ENCODE measurements around the gene ZNF662. TPM values are rescaled to one million over a fixed set of nuclear protein-coding genes. Genes with fewer than 3 reads are reported as not detected.

The ZNF662 gene
- total RNA-seq, 4 donors from 2014 or later: 1.2 to 8.9 (median 6.0) TPM

GRCh38 chr3:42900226-42901072 is 5.5 kb upstream of the ZNF662 start:
- no peaks in the 10 kb centered on the region for H3K9me3 ChIP-seq
- TF ChIP-seq, protein P1, sequence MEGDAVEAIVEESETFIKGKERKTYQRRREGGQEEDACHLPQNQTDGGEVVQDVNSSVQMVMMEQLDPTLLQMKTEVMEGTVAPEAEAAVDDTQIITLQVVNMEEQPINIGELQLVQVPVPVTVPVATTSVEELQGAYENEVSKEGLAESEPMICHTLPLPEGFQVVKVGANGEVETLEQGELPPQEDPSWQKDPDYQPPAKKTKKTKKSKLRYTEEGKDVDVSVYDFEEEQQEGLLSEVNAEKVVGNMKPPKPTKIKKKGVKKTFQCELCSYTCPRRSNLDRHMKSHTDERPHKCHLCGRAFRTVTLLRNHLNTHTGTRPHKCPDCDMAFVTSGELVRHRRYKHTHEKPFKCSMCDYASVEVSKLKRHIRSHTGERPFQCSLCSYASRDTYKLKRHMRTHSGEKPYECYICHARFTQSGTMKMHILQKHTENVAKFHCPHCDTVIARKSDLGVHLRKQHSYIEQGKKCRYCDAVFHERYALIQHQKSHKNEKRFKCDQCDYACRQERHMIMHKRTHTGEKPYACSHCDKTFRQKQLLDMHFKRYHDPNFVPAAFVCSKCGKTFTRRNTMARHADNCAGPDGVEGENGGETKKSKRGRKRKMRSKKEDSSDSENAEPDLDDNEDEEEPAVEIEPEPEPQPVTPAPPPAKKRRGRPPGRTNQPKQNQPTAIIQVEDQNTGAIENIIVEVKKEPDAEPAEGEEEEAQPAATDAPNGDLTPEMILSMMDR (IDR thresholded peaks at IDR 0.05): no peak
- H3K4me1 ChIP-seq: no peaks in the 10 kb centered on the region
- no peak for DNase-seq
- H3K36me3 ChIP-seq: no peaks in the 10 kb centered on the region
- H3K4me3 ChIP-seq: no peak overlapping the region
- no peak overlapping the region for H3K27ac ChIP-seq
- H3K27me3 ChIP-seq: no peaks in the 10 kb centered on the region

DNA sequence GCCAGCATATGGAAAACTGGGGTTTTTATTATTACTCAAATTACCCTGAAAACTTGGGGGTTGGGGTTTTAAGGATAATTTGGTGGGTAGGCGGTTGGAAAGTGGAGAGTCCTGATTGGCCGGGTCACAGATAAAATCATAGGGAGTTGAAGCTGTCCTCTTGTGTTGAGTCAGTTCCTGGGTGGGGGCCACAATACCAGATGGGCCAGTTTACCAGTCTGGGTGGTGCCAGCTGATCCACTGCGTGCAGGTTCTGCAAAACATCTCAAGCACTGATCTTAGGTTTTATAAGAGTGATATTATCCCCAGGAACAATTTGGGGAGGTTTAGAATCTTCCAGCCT is 4.9 kb upstream of the ZNF662 start:
- DNase-seq: no peak
- no peaks in the 10 kb centered on the region for H3K27me3 ChIP-seq
- TF ChIP-seq POLR2A (IDR thresholded peaks at IDR 0.05): no peak
- TF ChIP-seq, protein P1 (IDR thresholded peaks at IDR 0.05): no peak
- H3K4me1 ChIP-seq: no peaks in the 10 kb centered on the region
- H3K27ac ChIP-seq: no peak overlapping the region
- no peak overlapping the region for H3K4me3 ChIP-seq
- no peaks in the 10 kb centered on the region for H3K36me3 ChIP-seq
- no peaks in the 10 kb centered on the region for H3K9me3 ChIP-seq

DNA sequence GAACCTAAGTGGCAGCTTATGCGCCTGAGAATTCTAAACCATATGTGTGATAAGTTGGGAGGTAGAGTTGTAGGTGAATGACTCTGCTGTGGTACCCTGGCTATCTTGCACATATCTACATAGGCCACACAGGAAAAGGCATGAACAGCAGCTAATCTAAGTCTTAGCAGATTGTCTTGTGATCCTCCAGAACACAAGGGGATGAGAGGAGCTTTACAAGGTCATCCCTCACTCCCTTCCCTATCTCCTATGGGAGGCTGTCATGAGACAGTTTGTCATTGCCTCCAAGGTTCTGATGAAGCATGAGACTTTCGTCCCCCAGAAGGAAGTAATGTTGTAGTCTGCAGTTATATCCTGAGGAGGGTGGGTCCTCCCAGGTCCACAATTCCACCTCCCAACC is 3.7 kb upstream of the ZNF662 start:
- H3K4me1 ChIP-seq: peaks cover 0 to 4% (median 0%) of the 10 kb centered on the region in 4 donors
- no peaks in the 10 kb centered on the region for H3K27me3 ChIP-seq
- TF ChIP-seq, protein P1 (IDR thresholded peaks at IDR 0.05): no peak
- no peak for TF ChIP-seq POLR2A (IDR thresholded peaks at IDR 0.05)
- no peaks in the 10 kb centered on the region for H3K36me3 ChIP-seq
- H3K27ac ChIP-seq: no peak overlapping the region
- DNase-seq: no peak
- H3K4me3 ChIP-seq: no peak overlapping the region
- no peaks in the 10 kb centered on the region for H3K9me3 ChIP-seq

- peaks cover 0 to 4% (median 0%) of the 10 kb centered on the region in 4 donors for H3K4me1 ChIP-seq
- H3K9me3 ChIP-seq: no peaks in the 10 kb centered on the region
- no peak for DNase-seq
- H3K4me3 ChIP-seq: no peak overlapping the region
- no peak overlapping the region for H3K27ac ChIP-seq
- H3K36me3 ChIP-seq: peaks cover 0 to 3% (median 0%) of the 10 kb centered on the region in 3 donors
- no peaks in the 10 kb centered on the region for H3K27me3 ChIP-seq
- TF ChIP-seq, protein P1 (IDR thresholded peaks at IDR 0.05): no peak
- TF ChIP-seq POLR2A (IDR thresholded peaks at IDR 0.05): no peak
These were observed 1.9 kb upstream of the ZNF662 start for GRCh38 chr3:42904076-42904475.

- H3K36me3 ChIP-seq: peaks cover 0 to 16% (median 0%) of the 10 kb centered on the region in 3 donors
- H3K27me3 ChIP-seq: no peaks in the 10 kb centered on the region
- no peak for TF ChIP-seq POLR2A (IDR thresholded peaks at IDR 0.05)
- TF ChIP-seq, protein P1 (IDR thresholded peaks at IDR 0.05): no peak
- H3K27ac ChIP-seq: peak overlapping the region in 3 of 4 donors; percentile 12 to 33 (median 15)
- peak overlapping the region; percentile 31 to 58 (median 50) for H3K4me3 ChIP-seq
- no peaks in the 10 kb centered on the region for H3K9me3 ChIP-seq
- no peak for DNase-seq
- peaks cover 0 to 4% (median 0%) of the 10 kb centered on the region in 4 donors for H3K4me1 ChIP-seq
These were observed 237 bp upstream of the ZNF662 start for GRCh38 chr3:42905740-42906069.

Measured in Peyer's patch (tissue), 4 donors.